SH-SY5Y (cell line): Measurements from ENCODE around the gene HDAC10.

Experiments used
- GATA2 ChIP-seq: IDR thresholded peaks from 2 replicates; pipeline ENCODE4 v1.6.1; 2011; ENCODE audit warnings: mild to moderate bottlenecking, low read depth, low read length
- GATA3 ChIP-seq: IDR thresholded peaks from 2 replicates; pipeline ENCODE4 v1.6.1; 2011; ENCODE audit warnings: low read depth, mild to moderate bottlenecking, low read length, moderate library complexity

HDAC10 gene

GRCh38 chr22:50206599-50206998 lies 44.5 kb downstream of the HDAC10 start:
- TF ChIP-seq GATA3 (no peak), GATA2 (no peak)

GRCh38 chr22:50205781-50206569 lies 45.1 kb downstream of the HDAC10 start:
- no peak for TF ChIP-seq GATA3
- no peak for TF ChIP-seq GATA2

- TF ChIP-seq GATA2 (no peak), GATA3 (no peak)
Observed at GRCh38 chr22:50204571-50204970, 46.5 kb downstream of the HDAC10 start.

- TF ChIP-seq GATA3 (no peak), GATA2 (no peak)
Observed at GRCh38 chr22:50203288-50203687, 47.8 kb downstream of the HDAC10 start.

- TF ChIP-seq GATA2 (no peak), GATA3 (no peak)
Observed at GRCh38 chr22:50202130-50202666, 48.9 kb downstream of the HDAC10 start.

GRCh38 chr22:50201191-50202129 lies 49.6 kb downstream of the HDAC10 start:
- TF ChIP-seq GATA2, result no peak

GRCh38 chr22:50200461-50201190 lies 50.4 kb downstream of the HDAC10 start, which contains the start of gene SELENOO:
Gene SELENOO, plus strand, starts transcription at chr22:50201011. Its CDS starts 26 bp downstream, at chr22:50201037.
- TF ChIP-seq GATA2, result no peak
- no peak for TF ChIP-seq GATA3

- no peak for TF ChIP-seq GATA2
- TF ChIP-seq GATA3, result no peak
Observed at GRCh38 chr22:50199829-50200460, 51.1 kb downstream of the HDAC10 start.

- TF ChIP-seq GATA2 (no peak), GATA3 (no peak)
Observed at GRCh38 chr22:50199251-50199721, 51.8 kb downstream of the HDAC10 start.

- TF ChIP-seq GATA2 (no peak), GATA3 (no peak)
Observed at GRCh38 chr22:50198624-50199017, 52.4 kb downstream of the HDAC10 start.

- TF ChIP-seq GATA3 (no peak), GATA2 (no peak)
Observed at GRCh38 chr22:50197856-50198623, 53.0 kb downstream of the HDAC10 start.

GRCh38 chr22:50197000-50197800 lies 53.9 kb downstream of the HDAC10 start:
- TF ChIP-seq GATA2 (no peak), GATA3 (no peak)

- no peak for TF ChIP-seq GATA2
- no peak for TF ChIP-seq GATA3
Observed at GRCh38 chr22:50196256-50196655, 54.8 kb downstream of the HDAC10 start.
